Measurements from ENCODE around the gene GALNT1.

Gene GALNT1

GRCh38 chr18:35618696-35619095, 37.2 kb downstream of the GALNT1 start:
- DNase-seq (ENCODE audit: low spot score): no peak

- DNase-seq (ENCODE audit: low spot score): no peak
Observed at GRCh38 chr18:35619464-35619863, 37.9 kb downstream of the GALNT1 start.

GRCh38 chr18:35619941-35620340, 38.4 kb downstream of the GALNT1 start:
- no peak for DNase-seq (ENCODE audit: low spot score)

- DNase-seq (ENCODE audit: low spot score): no peak
Observed at GRCh38 chr18:35620765-35621164, 39.2 kb downstream of the GALNT1 start.

GRCh38 chr18:35623255-35623654, 41.7 kb downstream of the GALNT1 start:
- no peak for DNase-seq (ENCODE audit: low spot score)

- no peak for DNase-seq (ENCODE audit: low spot score)
Observed at GRCh38 chr18:35624146-35624545, 42.6 kb downstream of the GALNT1 start.

GRCh38 chr18:35625232-35625631, 43.7 kb downstream of the GALNT1 start:
- DNase-seq (ENCODE audit: low spot score): no peak

GRCh38 chr18:35633761-35634160, 52.2 kb downstream of the GALNT1 start:
- DNase-seq (ENCODE audit: low spot score): no peak

- no peak for DNase-seq (ENCODE audit: low spot score)
Observed at GRCh38 chr18:35634323-35634722, 52.8 kb downstream of the GALNT1 start.

- DNase-seq (ENCODE audit: low spot score): no peak
Observed at GRCh38 chr18:35635170-35635569, 53.6 kb downstream of the GALNT1 start.

- DNase-seq (ENCODE audit: low spot score): no peak
Observed at GRCh38 chr18:35637227-35637626, 55.7 kb downstream of the GALNT1 start.

- no peak for DNase-seq (ENCODE audit: low spot score)
Observed at GRCh38 chr18:35639296-35639695, 57.8 kb downstream of the GALNT1 start.

- peak; percentile 52 for DNase-seq (ENCODE audit: low spot score)
Observed at GRCh38 chr18:35641467-35641866, 59.9 kb downstream of the GALNT1 start.

GRCh38 chr18:35641916-35642315, 60.4 kb downstream of the GALNT1 start:
- no peak for DNase-seq (ENCODE audit: low spot score)

GRCh38 chr18:35642802-35643201, 61.3 kb downstream of the GALNT1 start:
- no peak for DNase-seq (ENCODE audit: low spot score)

- DNase-seq (ENCODE audit: low spot score): no peak
Observed at GRCh38 chr18:35646449-35646848, 64.9 kb downstream of the GALNT1 start.

- no peak for DNase-seq (ENCODE audit: low spot score)
Observed at GRCh38 chr18:35653392-35654135, 72.0 kb downstream of the GALNT1 start.

- DNase-seq (ENCODE audit: low spot score): no peak
Observed at GRCh38 chr18:35658112-35658511, 76.6 kb downstream of the GALNT1 start.

- DNase-seq (ENCODE audit: low spot score): peak; percentile 26
Observed at GRCh38 chr18:35661483-35662146, 80.1 kb downstream of the GALNT1 start.

GRCh38 chr18:35662293-35663062, 80.9 kb downstream of the GALNT1 start:
- no peak for DNase-seq (ENCODE audit: low spot score)

GRCh38 chr18:35671966-35672603, 90.5 kb downstream of the GALNT1 start:
- DNase-seq (ENCODE audit: low spot score): no peak

GRCh38 chr18:35672897-35673296, 91.4 kb downstream of the GALNT1 start:
- DNase-seq (ENCODE audit: low spot score): no peak
